HUDEP-2 (cell line): ENCODE measurements around the gene MED13L.
"Not testable (repeated sequence)": the region's sequence is repeated elsewhere in the genome, so short reads cannot be mapped to it uniquely, and the experiment has no call there.

ENCODE experiments used
- DNase-seq, 76 experiments: peaks; one replicate each; lab custom pipeline; 2025; ENCODE audit not compliant: unreplicated experiment in 76 of 76; lab: John Stamatoyannopoulos, UW

MED13L gene

GRCh38 chr12:116304621-116305020, 27.1 kb upstream of the MED13L start:
- no peak for DNase-seq

- no peak for DNase-seq
Observed at GRCh38 chr12:116303929-116304328, 26.4 kb upstream of the MED13L start.

GRCh38 chr12:116303066-116303465, 25.6 kb upstream of the MED13L start:
- no peak for DNase-seq

GRCh38 chr12:116302166-116303058, 24.9 kb upstream of the MED13L start:
- DNase-seq: no peak

GRCh38 chr12:116301621-116302020, 24.1 kb upstream of the MED13L start:
- DNase-seq: no peak

GRCh38 chr12:116299665-116300328, 22.3 kb upstream of the MED13L start:
- no peak for DNase-seq

- no peak for DNase-seq
Observed at GRCh38 chr12:116299064-116299463, 21.6 kb upstream of the MED13L start.

- DNase-seq: no peak
Observed at GRCh38 chr12:116298578-116298977, 21.1 kb upstream of the MED13L start.

- no peak for DNase-seq
Observed at GRCh38 chr12:116297224-116297834, 19.8 kb upstream of the MED13L start.

GRCh38 chr12:116295327-116296263, 18.1 kb upstream of the MED13L start:
- no peak for DNase-seq

GRCh38 chr12:116294454-116295165, 17.1 kb upstream of the MED13L start:
- DNase-seq: no peak

- DNase-seq: no peak
Observed at GRCh38 chr12:116293687-116294453, 16.4 kb upstream of the MED13L start.

- DNase-seq: no peak
Observed at GRCh38 chr12:116291218-116291617, 13.7 kb upstream of the MED13L start.

- DNase-seq: no peak
Observed at GRCh38 chr12:116288735-116289134, 11.2 kb upstream of the MED13L start.

- no peak for DNase-seq
Observed at GRCh38 chr12:116287842-116288301, 10.4 kb upstream of the MED13L start.

- no peak for DNase-seq
Observed at GRCh38 chr12:116284396-116284795, 6.9 kb upstream of the MED13L start.

GRCh38 chr12:116283881-116284280, 6.4 kb upstream of the MED13L start:
- not testable (repeated sequence) for DNase-seq

- peak in 1 of 76 experiments; percentile 16 for DNase-seq
Observed at GRCh38 chr12:116282371-116283286, 5.1 kb upstream of the MED13L start.
